OCI-LY3 (cell line): ENCODE measurements around the gene RASGRF2.

Source experiments
- EZH2phosphoT487 ChIP-seq: fragments of 200-600 bp; shearing (Covaris generic); IDR thresholded peaks from 2 replicates; pipeline ENCODE4 v1.6.1; 2018; ENCODE audit warnings: antibody characterized with exemption, mixed run types, low read depth
- TF ChIP-seq, protein P1 (sequence below): fragments of 200-600, 300-600 bp; sonication (generic); IDR thresholded peaks from 2 replicates; pipeline ENCODE4 v1.5.1; 2014; ENCODE audit warnings: antibody characterized with exemption, low read length, low read depth

DNA sequence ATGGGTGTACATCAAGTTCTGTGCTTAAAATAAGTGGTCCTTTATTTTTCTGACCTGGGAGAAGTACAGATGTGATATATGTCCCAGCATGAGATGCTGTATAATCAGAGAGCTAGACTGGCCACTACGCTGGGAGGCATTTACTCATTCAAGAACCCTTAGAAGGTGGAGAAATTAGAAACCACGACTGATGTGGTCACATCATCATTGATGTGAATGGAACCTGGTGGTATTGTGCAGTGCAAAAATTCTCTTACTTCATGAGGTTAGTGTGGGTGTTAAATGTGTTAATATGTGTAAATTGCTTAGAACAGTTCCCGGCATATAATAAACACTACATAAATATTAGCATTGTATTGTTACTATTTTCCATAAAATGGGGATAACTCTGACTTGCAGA lies 203.5 kb downstream of the RASGRF2 start:
- TF ChIP-seq, protein P1, sequence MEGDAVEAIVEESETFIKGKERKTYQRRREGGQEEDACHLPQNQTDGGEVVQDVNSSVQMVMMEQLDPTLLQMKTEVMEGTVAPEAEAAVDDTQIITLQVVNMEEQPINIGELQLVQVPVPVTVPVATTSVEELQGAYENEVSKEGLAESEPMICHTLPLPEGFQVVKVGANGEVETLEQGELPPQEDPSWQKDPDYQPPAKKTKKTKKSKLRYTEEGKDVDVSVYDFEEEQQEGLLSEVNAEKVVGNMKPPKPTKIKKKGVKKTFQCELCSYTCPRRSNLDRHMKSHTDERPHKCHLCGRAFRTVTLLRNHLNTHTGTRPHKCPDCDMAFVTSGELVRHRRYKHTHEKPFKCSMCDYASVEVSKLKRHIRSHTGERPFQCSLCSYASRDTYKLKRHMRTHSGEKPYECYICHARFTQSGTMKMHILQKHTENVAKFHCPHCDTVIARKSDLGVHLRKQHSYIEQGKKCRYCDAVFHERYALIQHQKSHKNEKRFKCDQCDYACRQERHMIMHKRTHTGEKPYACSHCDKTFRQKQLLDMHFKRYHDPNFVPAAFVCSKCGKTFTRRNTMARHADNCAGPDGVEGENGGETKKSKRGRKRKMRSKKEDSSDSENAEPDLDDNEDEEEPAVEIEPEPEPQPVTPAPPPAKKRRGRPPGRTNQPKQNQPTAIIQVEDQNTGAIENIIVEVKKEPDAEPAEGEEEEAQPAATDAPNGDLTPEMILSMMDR, result no peak
- no peak for TF ChIP-seq EZH2phosphoT487
